Heart right ventricle (tissue), 16 donors: Measurements from ENCODE around the gene IGF2BP2. TPM values are rescaled to one million over a fixed set of nuclear protein-coding genes. Genes with fewer than 3 reads are reported as not detected.

Experiments used
- ATAC-seq, 8 donors: fragments of 200-7000 bp; cut with Tn5 transposase; one replicate each; pipeline ENCODE4 v1.9.1; 2020; ENCODE audit warnings: mild to moderate bottlenecking in 8 of 8, moderate library complexity in 8 of 8, moderate number of reproducible peaks in 1 of 8
- DNase-seq, 2 donors: peaks; one replicate each; pipeline ENCODE4 v3.0.0-alpha.2; 2020
- H3K27ac ChIP-seq, 10 donors: fragments of 200-600 bp; sonication (generic) in 2 of 10; one replicate each; pipeline versions ENCODE4 v1.5.0 to v1.8.0; 2020 to 2022; ENCODE audit warnings: mild to moderate bottlenecking in 3 of 10
- H3K27me3 ChIP-seq, 7 donors: fragments of 200-600 bp; one replicate each; pipeline ENCODE4 v1.8.0; 2021 to 2022; ENCODE audit warnings: mild to moderate bottlenecking in 2 of 7
- H3K36me3 ChIP-seq, 9 donors: fragments of 200-600 bp; sonication (generic) in 1 of 9; one replicate each; pipeline versions ENCODE4 v1.5.0 to v1.8.0; 2020 to 2022; ENCODE audit warnings: mild to moderate bottlenecking in 2 of 9
- H3K4me1 ChIP-seq, 9 donors: fragments of 200-600 bp; sonication (generic) in 1 of 9; one replicate each; pipeline versions ENCODE4 v1.5.0 to v1.8.0; 2020 to 2022; ENCODE audit warnings: mild to moderate bottlenecking in 4 of 9
- H3K4me3 ChIP-seq, 10 donors: fragments of 200-600 bp; sonication (generic) in 2 of 10; one replicate each; pipeline versions ENCODE4 v1.5.0 to v1.8.0; 2020 to 2022; ENCODE audit warnings: mild to moderate bottlenecking in 7 of 10, moderate library complexity in 2 of 10
- H3K9me3 ChIP-seq, 11 donors: fragments of 200-600 bp in 10 of 11; sonication (generic) in 2 of 11; one replicate each; pipeline versions ENCODE4 v1.5.0 to v1.8.0; 2013 to 2022; ENCODE audit warnings: mild to moderate bottlenecking in 2 of 11, control low read depth in 1 of 11, moderate library complexity in 1 of 11
- WGBS, 2 donors: extraction: QIAGEN DNeasy Blood & Tissue Kit; methylation state at CpG; one replicate each; pipeline ENCODE4 v1.1.7; 2013; ENCODE audit warnings: inconsistent platforms in 1 of 2; 5-methylcytosine and 5-hydroxymethylcytosine counted together
- intact Hi-C, 10 donors: fragments of 100-400 bp; cut with DNase I; formaldehyde crosslinking; loops; one replicate each; pipeline versions ENCODE4 v1.11.1 to v1.14.2; 2022
- polyA plus RNA-seq, 2 donors: library from polyadenylated mRNA; stranded (reverse); fragments of 200-250 nt; gene quantifications; one replicate each; pipeline ENCODE4 v1.2.3, GENCODE V29; 2013
- total RNA-seq, 10 donors: library from RNA; stranded (reverse); fragmentation: NEBNext Ultra II Directional in 3 of 10; extraction: Animal tissue kit (Norgen Biotek cat#: 25700) in 3 of 10; gene quantifications; one replicate each; pipeline versions ENCODE4 v1.2.1 to v1.2.4, GENCODE V29; 2021 to 2023
- TF ChIP-seq, protein P1 (sequence below), 9 donors: fragments of 200-600 bp; sonication (generic) in 2 of 9; IDR thresholded peaks; one replicate each; pipeline versions ENCODE4 v1.5.0 to v1.8.0; 2021 to 2022; ENCODE audit warnings: antibody characterized with exemption in 9 of 9, mild to moderate bottlenecking in 5 of 9, moderate library complexity in 1 of 9
- donor health status: Arrhythmogenic right ventricular cardiomyopathy.
- donor health status: ischemic (EF 13 %, LVEDD 7.1; RV severe dilation, severe dysfunction).
- donor health status: healthy with polysubstance abuse.
- donor health status: DM: no; HTN: yes; CAD: no.
- donor health status: DM: no; HTN: no; CAD: no.
- donor health status: ischemic (EF 25% LVEDD 6.9; RV normal size, moderate dysfunction).
- donor health status: ischemic (EF 25% LVEDD 5.7; RV mildly dilated, moderate dysfunction).
- donor health status: healthy.
- donor health status: DM: yes; HTN: yes; CAD: no.
- donor health status: Ischemic cardiomyopathy.
- donor health status: ischemic (EF 35%, LVEDD 5.7; RV mildly dilated, moderate dysfunction).
- donor health status: nonischemic (EF 11% LVEDD 7.7; RV severe dilation, severe dysfunction).
- donor health status: DM: yes; HTN: yes; CAD: no.
- donor health status: PGD.
- donor health status: ischemic (EF 29% LVEDD 5.4; RV normal size, mild dysfunction).
- donor health status: nonischemic (EF 23%, LVEDD 6.1; RV moderate dilation, normal function).

IGF2BP2 gene
- total and polyA plus RNA-seq, 12 donors: 9.4 to 17.8 (median 15.4) TPM

DNA sequence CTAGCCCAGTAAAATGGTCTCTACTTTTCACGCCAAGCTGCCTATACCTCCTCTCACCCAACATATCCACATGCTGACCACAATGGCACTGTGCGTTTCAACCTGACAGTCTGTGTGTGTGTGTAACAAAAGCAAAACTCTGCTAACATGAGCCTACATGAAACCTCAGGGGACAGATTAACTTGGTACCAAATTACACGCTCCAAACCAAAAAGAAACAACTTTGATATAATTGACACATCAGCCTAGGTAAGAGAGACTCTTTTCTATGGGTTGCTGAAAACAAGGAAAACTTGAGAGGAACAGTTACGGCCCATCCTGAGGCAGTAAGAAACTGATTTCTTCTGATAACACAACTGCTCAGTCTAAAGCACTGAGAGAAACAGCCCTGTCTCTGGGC is 31.5 kb downstream of the IGF2BP2 start:
- WGBS, 2 donors: 91 to 92% methylated on average over 4 of the region's 4 CpGs
- no peak overlapping the region for H3K4me3 ChIP-seq
- no peaks in the 10 kb centered on the region for H3K36me3 ChIP-seq
- DNase-seq (no peak), ATAC-seq (no peak)
- TF ChIP-seq, protein P1, sequence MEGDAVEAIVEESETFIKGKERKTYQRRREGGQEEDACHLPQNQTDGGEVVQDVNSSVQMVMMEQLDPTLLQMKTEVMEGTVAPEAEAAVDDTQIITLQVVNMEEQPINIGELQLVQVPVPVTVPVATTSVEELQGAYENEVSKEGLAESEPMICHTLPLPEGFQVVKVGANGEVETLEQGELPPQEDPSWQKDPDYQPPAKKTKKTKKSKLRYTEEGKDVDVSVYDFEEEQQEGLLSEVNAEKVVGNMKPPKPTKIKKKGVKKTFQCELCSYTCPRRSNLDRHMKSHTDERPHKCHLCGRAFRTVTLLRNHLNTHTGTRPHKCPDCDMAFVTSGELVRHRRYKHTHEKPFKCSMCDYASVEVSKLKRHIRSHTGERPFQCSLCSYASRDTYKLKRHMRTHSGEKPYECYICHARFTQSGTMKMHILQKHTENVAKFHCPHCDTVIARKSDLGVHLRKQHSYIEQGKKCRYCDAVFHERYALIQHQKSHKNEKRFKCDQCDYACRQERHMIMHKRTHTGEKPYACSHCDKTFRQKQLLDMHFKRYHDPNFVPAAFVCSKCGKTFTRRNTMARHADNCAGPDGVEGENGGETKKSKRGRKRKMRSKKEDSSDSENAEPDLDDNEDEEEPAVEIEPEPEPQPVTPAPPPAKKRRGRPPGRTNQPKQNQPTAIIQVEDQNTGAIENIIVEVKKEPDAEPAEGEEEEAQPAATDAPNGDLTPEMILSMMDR (IDR thresholded peaks at IDR 0.05): no peak
- no peaks in the 10 kb centered on the region for H3K9me3 ChIP-seq
- H3K27ac ChIP-seq: no peak overlapping the region
- intact Hi-C loops: no loop called here
- no peaks in the 10 kb centered on the region for H3K27me3 ChIP-seq
- peaks cover 0 to 8% (median 0%) of the 10 kb centered on the region in 9 donors for H3K4me1 ChIP-seq

DNA sequence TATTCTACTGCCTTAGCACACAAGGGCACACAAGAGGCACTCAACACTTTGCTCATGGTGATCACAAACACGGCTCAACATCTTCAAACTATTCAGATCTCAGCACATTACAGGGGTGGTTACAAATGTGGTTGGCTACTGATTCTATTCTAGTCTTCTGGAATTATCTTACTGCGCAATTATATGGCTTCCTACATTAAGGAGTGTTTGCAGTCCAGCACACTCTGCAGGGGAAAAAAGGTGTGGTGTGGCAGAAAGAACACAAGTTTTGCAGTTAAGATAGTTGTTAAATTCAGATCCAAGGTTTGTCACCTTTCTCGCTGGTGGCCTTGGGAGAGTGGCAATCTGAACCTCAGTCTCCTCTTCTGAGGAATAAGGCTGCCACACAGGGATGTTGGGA is 31.9 kb downstream of the IGF2BP2 start:
- 71 to 83% methylated on average over 3 of the region's 3 CpGs for WGBS, 2 donors

DNA sequence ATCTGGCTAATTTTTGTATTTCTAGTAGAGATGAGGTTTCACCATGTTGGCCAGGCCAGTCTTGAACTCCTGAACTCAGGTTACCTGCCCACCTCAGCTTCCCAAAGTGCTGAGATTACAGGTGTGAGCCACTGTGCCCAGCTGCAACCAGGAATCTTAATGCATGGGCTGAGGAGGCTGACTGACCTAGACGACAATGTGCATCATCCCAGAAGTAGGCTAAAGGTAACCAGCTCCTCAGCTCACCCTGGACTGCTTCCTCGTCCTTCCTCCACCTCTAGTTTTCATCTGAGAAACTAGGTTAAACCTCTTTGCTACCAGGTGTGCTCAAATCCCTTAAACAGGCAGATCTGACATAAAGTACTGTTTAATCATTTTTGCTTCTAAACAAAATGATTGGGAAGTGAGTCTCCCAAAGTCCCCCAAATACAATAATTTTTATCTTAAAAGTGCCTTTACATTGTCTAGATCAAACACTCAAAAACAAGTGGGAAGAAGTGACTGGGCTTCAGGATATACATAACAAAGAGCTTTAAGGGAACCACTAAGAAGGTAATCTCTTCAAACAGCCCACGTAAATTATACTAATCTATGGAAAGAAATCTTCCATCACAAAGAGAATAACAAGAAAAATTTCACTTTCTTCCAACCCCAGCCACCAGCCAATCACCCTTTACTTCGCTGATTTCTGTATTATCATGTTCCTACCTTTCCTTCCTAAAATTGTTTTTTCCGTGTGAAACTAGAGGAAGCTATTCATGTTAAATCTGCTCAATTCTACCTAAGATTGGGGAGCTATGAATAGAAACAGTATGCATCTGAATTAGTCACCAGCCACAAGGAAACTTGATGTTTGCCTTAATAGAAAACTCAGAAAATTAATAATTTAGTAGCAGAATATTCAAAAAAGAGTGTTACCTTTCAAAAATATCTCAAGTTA is 34.7 kb downstream of the IGF2BP2 start:
- no peak for DNase-seq
- 65 to 72% methylated on average over 5 of the region's 5 CpGs for WGBS, 2 donors
- no peak overlapping the region for H3K27ac ChIP-seq
- peaks cover 0 to 8% (median 0%) of the 10 kb centered on the region in 9 donors for H3K4me1 ChIP-seq
- no peaks in the 10 kb centered on the region for H3K27me3 ChIP-seq
- TF ChIP-seq, protein P1 (IDR thresholded peaks at IDR 0.05): no peak
- H3K4me3 ChIP-seq: no peak overlapping the region
- intact Hi-C loops: no loop called here
- H3K36me3 ChIP-seq: no peaks in the 10 kb centered on the region
- no peak for ATAC-seq
- H3K9me3 ChIP-seq: no peaks in the 10 kb centered on the region

More for the DNA sequence above, 31.9 kb downstream of the IGF2BP2 start:
- no peak for DNase-seq
- H3K27ac ChIP-seq: no peak overlapping the region
- intact Hi-C loops: no loop called here
- no peak overlapping the region for H3K4me3 ChIP-seq
- TF ChIP-seq, protein P1 (IDR thresholded peaks at IDR 0.05): no peak
- no peaks in the 10 kb centered on the region for H3K36me3 ChIP-seq
- no peaks in the 10 kb centered on the region for H3K27me3 ChIP-seq
- peaks cover 0 to 8% (median 0%) of the 10 kb centered on the region in 9 donors for H3K4me1 ChIP-seq
- no peaks in the 10 kb centered on the region for H3K9me3 ChIP-seq
- ATAC-seq: no peak

DNA sequence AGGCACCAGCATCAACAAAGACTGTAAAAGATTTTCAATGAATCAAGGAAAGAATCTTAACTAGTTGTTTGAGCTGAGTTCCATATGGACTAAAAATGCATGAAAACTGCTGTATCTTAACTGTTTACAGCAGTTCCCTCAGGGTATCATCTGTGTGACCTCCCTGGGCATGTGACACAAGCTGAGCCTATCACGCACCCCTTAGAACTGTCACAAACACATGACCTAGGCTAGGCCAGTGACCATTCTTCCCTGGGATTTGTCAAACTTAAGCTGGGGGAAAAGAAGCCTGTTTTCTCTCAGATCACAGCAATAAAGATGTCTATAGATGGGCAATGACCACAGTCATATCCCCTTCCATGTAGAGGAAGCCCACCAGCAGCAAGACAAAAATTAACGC is 35.7 kb downstream of the IGF2BP2 start:
- Histone ChIP-seq H3K27me3 (no peaks in the 10 kb centered on the region), H3K36me3 (no peaks in the 10 kb centered on the region), H3K4me1 (no peaks in the 10 kb centered on the region), H3K27ac (no peak overlapping the region), H3K4me3 (no peak overlapping the region), H3K9me3 (no peaks in the 10 kb centered on the region)
- intact Hi-C loops: no loop called here
- ATAC-seq (no peak), DNase-seq (no peak)
- TF ChIP-seq, protein P1 (IDR thresholded peaks at IDR 0.05): no peak
- WGBS, 2 donors: 92 to 95% methylated on average over 2 of the region's 2 CpGs
